Measurements from ENCODE around the gene NEB. TPM values are rescaled to one million over a fixed set of nuclear protein-coding genes. Genes with fewer than 3 reads are reported as not detected.

NEB gene
- total and polyA plus RNA-seq, 10 donors = 0.96 to 6.2 (median 2.4) TPM

DNA sequence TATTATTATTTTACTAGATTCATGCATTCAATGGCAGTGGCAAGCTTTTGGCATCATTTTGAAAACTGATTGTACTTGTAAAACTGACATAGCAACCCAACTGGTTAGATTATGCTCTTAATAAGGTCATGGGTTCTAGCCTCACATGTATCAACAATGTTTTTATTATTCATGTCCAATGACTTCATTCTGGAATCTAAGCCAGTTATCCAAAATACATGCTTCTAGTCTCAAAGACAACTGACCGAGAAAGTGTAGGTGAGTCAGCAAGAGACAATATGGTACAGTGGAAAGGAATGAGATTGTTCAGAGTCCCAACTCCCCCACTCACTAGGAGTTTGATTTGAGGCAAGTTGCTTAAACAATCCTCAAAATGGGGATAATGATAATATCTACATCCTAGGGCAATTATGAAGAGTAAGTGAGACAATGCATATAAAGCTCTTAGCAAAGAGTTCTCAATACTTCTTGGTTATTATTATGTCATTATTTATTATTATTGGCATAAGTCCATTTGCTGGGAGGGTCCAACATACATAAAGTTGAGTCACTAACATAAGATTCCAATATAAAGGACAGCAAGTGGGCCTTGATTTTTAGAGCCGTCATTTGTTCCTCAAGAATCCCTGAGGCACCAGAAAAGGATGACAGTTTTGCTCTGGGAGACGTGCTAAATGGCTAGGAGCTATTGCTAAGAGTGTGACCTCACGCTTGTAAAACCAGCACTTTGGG lies 99.4 kb downstream of the NEB start:
- peaks cover 11 to 32% (median 24%) of the 10 kb centered on the region in 6 donors for H3K4me1 ChIP-seq
- whole genome bisulfite sequencing, 5 donors = 92 to 98% (median 97%) methylated on average over 4 of the region's 4 CpGs
- no peaks in the 10 kb centered on the region for H3K27me3 ChIP-seq (replicated peaks in 1 of 7)
- no peaks in the 10 kb centered on the region for H3K36me3 ChIP-seq
- no peak overlapping the region for H3K4me3 ChIP-seq
- no peak overlapping the region for H3K27ac ChIP-seq
- TF ChIP-seq POLR2AphosphoS5 (IDR thresholded peaks at IDR 0.05) = no peak
- peaks cover 0 to 14% (median 9%) of the 10 kb centered on the region in 8 donors for H3K9me3 ChIP-seq
- intact Hi-C loops (cut with DNase I; ENCODE audit: low total_unique reads) = no loop called here
- DNase-seq = no peak

DNA sequence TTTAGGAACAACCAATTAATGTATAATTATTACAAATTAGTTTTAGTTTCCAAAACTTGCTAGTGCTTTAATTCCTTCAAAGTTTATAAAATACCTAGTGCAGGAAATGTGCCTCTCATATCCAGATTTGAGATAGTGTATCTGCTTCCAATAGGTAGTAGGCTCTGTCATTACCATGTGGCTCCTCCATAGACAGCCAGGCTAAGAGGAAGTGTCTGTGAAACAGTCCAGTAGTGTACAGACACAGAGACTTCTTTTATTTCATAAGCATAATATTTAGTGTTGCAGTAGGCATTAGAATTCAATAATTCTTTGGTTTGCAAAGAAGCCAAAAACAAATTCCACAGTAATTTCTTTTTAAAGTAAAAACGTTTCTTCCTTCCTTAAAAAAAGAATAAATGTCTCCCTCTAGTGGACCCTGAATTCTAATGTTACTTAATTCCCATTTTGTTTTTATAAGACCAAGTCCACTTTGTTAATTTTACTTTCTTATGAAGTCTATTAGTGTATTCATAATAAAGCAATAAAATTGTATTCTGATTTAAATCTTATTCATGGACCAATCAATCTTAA lies 101.2 kb downstream of the NEB start:
- Histone ChIP-seq H3K4me1 (peaks cover 8 to 18% (median 14%) of the 10 kb centered on the region in 6 donors), H3K36me3 (no peaks in the 10 kb centered on the region), H3K9me3 (peaks cover 0 to 14% (median 9%) of the 10 kb centered on the region in 8 donors), H3K27me3 (replicated peaks in 1 of 7) (no peaks in the 10 kb centered on the region), H3K4me3 (no peak overlapping the region), H3K27ac (no peak overlapping the region)
- WGBS, 5 donors = 13 to 38% (median 29%) methylated on average over 1 of the region's 1 CpG
- DNase-seq = no peak
- intact Hi-C loops (cut with DNase I; ENCODE audit: low total_unique reads) = no loop called here
- TF ChIP-seq, protein P1, sequence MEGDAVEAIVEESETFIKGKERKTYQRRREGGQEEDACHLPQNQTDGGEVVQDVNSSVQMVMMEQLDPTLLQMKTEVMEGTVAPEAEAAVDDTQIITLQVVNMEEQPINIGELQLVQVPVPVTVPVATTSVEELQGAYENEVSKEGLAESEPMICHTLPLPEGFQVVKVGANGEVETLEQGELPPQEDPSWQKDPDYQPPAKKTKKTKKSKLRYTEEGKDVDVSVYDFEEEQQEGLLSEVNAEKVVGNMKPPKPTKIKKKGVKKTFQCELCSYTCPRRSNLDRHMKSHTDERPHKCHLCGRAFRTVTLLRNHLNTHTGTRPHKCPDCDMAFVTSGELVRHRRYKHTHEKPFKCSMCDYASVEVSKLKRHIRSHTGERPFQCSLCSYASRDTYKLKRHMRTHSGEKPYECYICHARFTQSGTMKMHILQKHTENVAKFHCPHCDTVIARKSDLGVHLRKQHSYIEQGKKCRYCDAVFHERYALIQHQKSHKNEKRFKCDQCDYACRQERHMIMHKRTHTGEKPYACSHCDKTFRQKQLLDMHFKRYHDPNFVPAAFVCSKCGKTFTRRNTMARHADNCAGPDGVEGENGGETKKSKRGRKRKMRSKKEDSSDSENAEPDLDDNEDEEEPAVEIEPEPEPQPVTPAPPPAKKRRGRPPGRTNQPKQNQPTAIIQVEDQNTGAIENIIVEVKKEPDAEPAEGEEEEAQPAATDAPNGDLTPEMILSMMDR (IDR thresholded peaks at IDR 0.05 in 8 of 11, conservative IDR thresholded peaks at IDR 0.05 in 3 of 11) = peak in 5 of 11 experiments; percentile 14 to 32 (median 26)
- no peak for TF ChIP-seq POLR2A (IDR thresholded peaks at IDR 0.05)

DNA sequence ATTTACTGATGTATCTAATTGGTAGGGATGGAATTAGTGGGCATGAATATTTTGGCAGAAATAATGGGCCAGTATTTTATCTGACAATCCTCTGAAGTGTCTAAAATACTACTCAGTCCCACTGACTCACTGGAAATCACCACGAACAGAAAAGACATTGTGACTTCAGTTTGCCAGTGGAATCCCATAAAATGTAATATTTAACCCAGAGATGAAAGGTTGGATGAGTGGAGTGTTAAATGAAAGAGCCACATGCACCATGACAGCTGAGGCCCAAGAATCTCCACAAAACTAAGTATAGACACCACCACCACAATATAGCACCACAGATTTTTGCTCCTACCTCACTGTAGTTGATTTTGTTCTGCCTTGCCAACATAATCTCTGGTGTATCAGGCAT lies 103.9 kb downstream of the NEB start:
- Histone ChIP-seq H3K27me3 (replicated peaks in 1 of 7) (no peaks in the 10 kb centered on the region), H3K9me3 (peaks cover 0 to 11% (median 8%) of the 10 kb centered on the region in 8 donors), H3K4me3 (no peak overlapping the region), H3K4me1 (no peaks in the 10 kb centered on the region), H3K27ac (no peak overlapping the region), H3K36me3 (no peaks in the 10 kb centered on the region)
- intact Hi-C loops (cut with DNase I; ENCODE audit: low total_unique reads) = no loop called here
- WGBS, 5 donors = 66 to 88% (median 76%) methylated on average over 1 of the region's 1 CpG
- no peak for DNase-seq
- TF ChIP-seq POLR2AphosphoS5 (IDR thresholded peaks at IDR 0.05) = no peak
- no peak for TF ChIP-seq POLR2A (IDR thresholded peaks at IDR 0.05)
- TF ChIP-seq, protein P1 (IDR thresholded peaks at IDR 0.05 in 8 of 11, conservative IDR thresholded peaks at IDR 0.05 in 3 of 11) = no peak

DNA sequence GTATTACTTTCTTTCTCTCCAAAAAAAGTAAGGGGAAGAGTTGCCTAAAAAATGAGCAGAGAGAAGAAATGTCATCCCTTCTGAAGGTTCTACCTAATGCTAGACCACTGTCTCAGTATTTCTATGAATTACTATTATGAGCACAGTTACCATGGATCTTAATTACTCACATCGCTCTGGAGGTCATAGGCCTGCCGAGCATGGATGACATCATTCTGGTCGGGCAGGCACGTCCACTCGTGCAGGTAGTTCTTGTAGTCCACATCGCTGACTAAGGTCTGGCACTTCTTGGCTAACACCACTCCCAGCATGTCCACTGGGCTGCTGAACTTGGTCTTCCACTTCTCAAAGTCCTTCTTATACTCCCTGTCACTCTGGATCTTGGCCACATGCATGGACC lies 106.9 kb downstream of the NEB start:
- no peak for DNase-seq
- intact Hi-C loops (cut with DNase I; ENCODE audit: low total_unique reads) = no loop called here
- no peaks in the 10 kb centered on the region for H3K36me3 ChIP-seq
- H3K27me3 ChIP-seq (replicated peaks in 1 of 7) = no peaks in the 10 kb centered on the region
- no peaks in the 10 kb centered on the region for H3K4me1 ChIP-seq
- H3K9me3 ChIP-seq = no peaks in the 10 kb centered on the region
- WGBS, 5 donors = 93 to 97% (median 96%) methylated on average over 6 of the region's 6 CpGs
- H3K4me3 ChIP-seq = no peak overlapping the region
- no peak for TF ChIP-seq POLR2AphosphoS5 (IDR thresholded peaks at IDR 0.05)
- no peak for TF ChIP-seq POLR2A (IDR thresholded peaks at IDR 0.05)
- no peak overlapping the region for H3K27ac ChIP-seq

DNA sequence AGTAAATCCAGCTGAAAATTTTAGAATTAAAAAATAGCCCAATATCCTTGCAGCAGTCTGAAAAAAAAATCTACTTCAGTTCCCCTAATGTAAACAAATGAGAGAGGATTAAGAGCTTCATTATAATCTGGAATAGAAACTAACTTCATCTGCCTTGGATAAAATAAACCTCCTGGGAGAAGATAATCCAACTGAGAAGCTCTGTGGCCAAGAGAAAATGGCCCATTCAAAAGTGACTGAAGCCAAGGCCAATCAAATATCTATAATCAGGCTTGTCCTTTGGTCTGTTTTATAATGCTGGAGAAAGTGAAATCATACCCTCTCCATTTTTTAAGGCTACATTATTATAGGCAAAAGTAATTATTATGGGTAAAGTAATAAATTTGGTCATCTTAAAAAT lies 110.0 kb downstream of the NEB start:
- Histone ChIP-seq H3K27ac (no peak overlapping the region), H3K27me3 (replicated peaks in 1 of 7) (no peaks in the 10 kb centered on the region), H3K4me3 (no peak overlapping the region), H3K36me3 (no peaks in the 10 kb centered on the region), H3K4me1 (no peaks in the 10 kb centered on the region), H3K9me3 (no peaks in the 10 kb centered on the region)
- no peak for DNase-seq
- intact Hi-C loops (cut with DNase I; ENCODE audit: low total_unique reads) = no loop called here
- TF ChIP-seq, protein P1 (IDR thresholded peaks at IDR 0.05 in 8 of 11, conservative IDR thresholded peaks at IDR 0.05 in 3 of 11) = no peak
- TF ChIP-seq POLR2A (IDR thresholded peaks at IDR 0.05) (no peak), POLR2AphosphoS5 (IDR thresholded peaks at IDR 0.05) (no peak)

Data from spleen (tissue), 11 donors.